ENCODE results near the gene PGLYRP2. TPM values are rescaled to one million over a fixed set of nuclear protein-coding genes. Genes with fewer than 3 reads are reported as not detected.

Gene PGLYRP2
- total RNA-seq, 1 experiment from 2014 or later, result 0.17 TPM

- DNase-seq (ENCODE audit: low read depth), result no peak
These were observed 23.3 kb downstream of the PGLYRP2 start for GRCh38 chr19:15455996-15456395.

- no peak for DNase-seq (ENCODE audit: low read depth)
These were observed 25.1 kb downstream of the PGLYRP2 start for GRCh38 chr19:15453906-15454860.

GRCh38 chr19:15453091-15453578, 26.2 kb downstream of the PGLYRP2 start:
- no peak for DNase-seq (ENCODE audit: low read depth)

GRCh38 chr19:15452111-15453047, 26.9 kb downstream of the PGLYRP2 start:
- DNase-seq (ENCODE audit: low read depth), result peak; percentile 85

DNA sequence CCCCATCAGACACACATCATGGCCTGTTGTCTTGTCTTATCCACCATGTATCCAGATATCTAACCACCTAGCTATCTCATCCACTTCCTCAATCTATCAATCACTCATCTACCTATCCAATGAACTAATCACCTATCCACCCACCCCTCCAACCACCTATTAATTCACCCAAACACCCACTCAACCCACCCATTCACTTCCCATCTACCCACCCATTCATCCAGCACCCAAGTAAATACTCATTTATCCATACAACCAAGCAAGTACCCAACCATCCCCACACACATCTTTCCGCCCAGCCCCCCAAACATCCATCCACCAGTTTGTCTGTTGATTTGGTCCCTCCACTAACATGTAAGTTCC, 28.8 kb downstream of the PGLYRP2 start:
- DNase-seq (ENCODE audit: low read depth), result no peak

DNA sequence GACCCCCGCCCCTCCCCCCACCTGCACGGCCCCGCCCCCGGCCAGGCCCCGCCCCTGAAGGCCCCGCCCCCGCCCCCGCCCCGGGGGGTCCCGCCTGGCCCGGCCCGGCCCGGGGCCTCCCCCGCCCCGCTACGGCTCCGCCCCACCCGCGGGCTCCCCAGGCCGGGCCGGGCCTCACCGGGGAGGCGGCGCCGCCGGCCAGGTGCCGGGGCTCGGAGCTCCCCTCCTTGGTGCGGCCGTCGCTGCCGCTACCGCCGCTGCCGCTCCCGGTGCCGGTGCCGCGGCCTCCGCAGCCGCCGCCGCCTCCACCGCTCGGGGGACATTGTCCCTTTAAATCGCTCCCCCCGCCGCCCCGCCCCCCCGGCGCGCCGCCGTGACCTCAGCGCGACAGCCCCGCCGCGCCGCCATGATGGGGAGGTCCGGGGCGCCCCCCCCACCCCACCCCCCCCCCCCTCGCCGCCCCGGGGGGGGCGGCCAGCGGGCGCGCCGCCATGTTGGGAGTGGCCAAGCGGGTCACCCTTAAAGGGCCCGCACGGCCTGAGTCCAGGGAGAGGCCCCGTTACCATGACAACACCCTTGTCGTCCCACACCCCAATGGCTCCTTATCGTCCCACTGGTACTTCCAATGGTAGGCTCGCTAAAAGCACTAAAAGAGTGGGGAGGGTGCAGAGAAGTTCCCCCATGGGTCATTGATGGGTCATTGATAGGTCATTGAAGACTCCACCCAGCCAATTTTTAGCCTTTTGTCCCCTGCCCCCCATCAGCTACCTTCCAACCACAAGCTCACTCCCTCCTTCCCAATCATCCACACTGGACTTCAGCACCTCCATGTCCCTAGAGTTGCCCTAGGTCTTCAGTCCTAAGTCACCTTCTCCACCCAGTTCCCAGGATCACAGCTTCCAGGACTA, 29.4 kb downstream of the PGLYRP2 start, which contains the start of gene WIZ:
TSS of gene WIZ (minus strand) at position 337 of the 908 bp plus-strand sequence. CDS start 1,649 bp downstream, outside the sequence.
- DNase-seq (ENCODE audit: low read depth), result peak; percentile 70

DNA sequence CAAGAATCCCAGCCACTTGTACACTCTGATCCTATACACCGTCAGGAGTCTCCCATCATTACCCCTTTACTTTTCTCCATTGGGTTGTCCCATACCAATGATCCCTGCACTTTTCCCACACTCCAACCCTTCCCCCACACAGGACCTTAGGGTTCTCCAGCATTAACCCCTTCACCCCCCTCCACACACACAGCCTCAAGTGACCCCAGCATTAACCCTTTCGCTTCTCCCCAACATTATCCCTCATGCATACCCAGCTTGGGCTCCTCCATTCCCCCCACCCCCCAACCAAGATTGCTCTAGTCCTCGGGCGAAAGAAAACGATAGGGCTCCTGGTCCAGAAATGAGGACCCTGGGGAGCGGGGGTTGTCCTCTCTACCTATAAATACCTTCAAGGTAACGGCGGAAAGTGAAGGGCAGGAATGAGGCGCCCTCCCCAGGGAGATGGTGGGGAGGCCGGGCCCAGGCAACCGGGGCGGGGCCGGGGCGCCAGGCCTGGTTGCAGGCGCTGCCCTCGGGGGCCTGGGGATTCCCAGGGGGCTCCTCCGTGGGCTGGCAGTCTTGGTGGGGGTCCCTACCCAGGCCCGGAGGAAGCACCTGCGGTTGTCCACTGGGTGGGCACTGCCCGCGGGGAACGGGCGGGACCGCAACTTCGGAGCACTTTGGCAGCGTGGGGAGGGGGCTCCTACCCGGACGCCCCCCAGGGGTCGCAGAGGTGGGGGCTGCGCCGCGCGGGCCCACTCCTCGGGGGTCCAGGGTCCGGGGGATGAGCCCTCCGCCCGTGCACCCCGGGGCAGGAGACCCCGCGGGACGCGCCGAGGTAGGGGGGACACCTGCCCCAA, 30.3 kb downstream of the PGLYRP2 start:
- peak; percentile 40 for DNase-seq (ENCODE audit: low read depth)

DNA sequence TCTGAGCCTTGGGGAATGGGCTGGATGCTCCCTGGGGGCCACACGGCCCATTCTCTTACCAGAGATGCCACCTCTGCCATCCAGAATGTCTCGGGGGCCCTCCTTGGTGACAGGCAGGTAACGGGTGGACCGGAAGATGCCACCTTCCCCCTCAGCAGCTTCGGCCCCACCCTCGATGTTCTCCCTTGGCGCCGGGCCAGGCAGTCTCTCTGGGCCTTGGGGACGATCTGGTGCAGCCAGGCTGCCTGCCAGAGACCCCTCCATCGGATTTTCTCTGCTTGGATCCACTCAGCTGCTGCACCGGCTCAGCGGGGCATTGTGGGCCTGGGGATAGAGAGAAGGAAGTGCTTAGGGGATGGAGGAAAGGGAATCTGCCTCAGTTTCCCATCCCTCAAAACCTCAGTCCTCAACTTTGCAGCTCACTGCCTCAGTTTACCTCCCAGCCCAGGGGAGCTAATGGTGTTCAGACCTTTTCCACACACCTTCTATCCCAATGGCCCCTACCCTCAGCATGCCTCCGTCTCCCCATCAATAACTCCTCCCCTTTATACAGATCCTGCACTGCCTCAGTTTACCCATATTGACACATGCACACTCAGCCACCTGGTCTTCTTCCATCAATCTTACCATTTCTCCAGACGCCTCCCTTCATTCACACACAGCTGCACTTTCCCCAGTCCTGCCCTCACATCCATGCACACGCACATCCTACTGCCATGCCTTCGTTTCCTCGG, 31.1 kb downstream of the PGLYRP2 start:
- no peak for DNase-seq (ENCODE audit: low read depth)

DNA sequence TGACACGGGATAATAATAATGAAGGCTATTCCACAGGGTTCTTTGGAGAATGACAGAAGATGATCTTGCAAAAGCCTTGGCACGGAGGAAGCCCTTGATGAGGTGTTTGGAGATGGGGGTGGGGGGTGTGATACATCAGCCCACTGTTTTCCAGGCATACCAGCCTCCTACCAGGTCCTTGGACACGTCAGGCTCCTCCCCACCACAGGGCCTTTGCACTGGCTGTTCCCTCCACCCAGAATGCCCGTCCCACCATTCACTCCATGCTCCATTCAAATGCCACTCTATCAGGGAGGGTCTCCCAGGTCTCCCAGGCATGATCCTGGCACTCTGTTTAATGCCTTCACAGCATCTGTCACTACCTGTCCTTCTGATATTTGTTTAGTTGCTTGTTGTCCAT, 32.2 kb downstream of the PGLYRP2 start:
- no peak for DNase-seq (ENCODE audit: low read depth)

GRCh38 chr19:15445807-15446376, 33.4 kb downstream of the PGLYRP2 start:
- no peak for DNase-seq (ENCODE audit: low read depth)

DNA sequence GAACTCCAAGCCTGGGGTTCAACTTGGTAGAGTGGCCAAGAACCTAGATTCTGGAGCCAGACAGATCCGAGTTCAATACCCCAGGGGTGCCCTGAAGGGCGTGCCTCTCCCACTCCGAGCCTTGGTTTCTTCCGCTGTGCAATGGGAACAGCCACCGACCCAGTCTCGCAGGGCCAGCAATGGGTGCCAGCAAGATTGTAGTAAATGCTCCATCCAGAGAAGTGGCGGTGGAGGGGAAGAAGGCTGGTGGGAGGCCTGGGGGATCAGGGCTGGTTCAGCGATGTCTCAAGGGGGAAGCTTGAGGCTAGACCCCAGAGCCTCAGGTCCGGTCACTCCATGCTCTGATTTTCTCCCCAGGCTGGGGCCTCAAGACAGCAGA, 34.1 kb downstream of the PGLYRP2 start:
- no peak for DNase-seq (ENCODE audit: low read depth)

DNA sequence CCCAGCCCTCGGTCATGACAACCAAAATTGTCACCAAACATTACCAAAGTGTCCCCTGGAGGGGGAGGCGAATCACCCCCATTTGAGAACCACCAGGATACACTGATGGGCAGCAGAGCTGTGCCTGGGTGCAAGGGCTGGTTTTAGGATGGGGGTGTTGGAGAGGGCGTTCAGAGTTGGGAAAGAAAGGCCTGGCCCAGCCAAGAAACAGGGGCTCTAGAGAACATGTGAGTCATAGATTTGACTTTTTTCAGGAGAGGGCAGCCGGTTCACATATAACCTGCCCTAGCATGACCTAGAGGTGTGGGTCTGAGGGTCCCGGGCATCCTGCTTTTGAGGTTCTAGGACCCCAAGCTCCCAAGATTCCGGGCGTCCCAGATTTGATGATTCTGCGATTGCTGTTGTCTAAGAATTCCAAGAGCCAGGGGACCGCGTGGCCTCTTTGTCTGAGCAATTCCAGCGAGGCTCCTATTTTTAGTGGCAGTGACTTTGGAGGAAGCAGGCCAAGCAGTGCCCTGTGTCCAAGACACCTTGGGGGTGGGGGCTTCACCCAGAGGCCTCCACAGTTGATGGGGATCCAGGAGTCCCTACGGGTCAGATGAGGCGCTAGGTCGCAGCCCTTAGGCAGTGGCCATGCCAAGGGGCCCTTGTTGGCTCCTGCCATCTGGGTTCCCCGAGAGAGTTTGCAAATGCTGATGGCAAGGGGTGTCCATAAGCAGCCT, 34.6 kb downstream of the PGLYRP2 start:
- DNase-seq (ENCODE audit: low read depth), result no peak

DNA sequence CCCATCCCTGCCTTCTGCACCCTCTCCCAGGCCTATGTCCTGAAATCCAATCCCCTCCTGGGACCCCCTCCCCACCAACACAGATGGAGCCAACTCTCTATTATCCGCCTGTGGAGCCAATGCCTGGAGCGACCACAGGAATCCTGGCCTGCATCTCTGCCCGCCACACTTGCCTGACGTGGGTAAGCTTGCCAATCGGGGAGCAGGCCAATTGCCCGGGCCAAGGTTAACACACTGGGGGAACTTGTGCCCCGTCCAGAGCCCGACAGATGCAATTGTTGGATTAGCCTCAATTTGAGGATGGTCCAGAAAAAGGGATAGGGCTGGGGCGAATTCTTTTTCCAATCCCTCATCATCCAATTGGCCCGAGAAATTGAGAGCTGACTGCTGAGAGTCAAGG, 35.5 kb downstream of the PGLYRP2 start:
- no peak for DNase-seq (ENCODE audit: low read depth)

DNA sequence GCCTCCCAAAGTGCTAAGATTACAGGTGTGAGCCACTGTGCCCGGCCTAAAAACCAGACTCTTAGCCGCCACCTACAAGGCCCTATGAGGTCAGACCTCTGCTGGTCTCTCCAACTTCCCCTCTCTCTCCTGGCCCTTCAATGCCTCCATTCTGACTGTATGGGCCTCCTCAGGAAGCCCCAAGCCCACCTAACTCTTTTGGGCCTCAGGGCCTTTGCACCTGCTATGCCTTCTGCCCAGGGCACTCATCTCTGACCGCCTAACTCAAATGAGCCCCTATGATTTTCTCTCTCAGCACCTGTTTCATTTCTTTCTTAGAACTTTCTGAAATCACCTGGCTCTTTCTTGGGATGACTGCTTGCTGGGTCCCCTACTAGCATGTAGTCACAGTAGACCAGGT, 36.0 kb downstream of the PGLYRP2 start:
- no peak for DNase-seq (ENCODE audit: low read depth)

GRCh38 chr19:15442142-15442920, 37.0 kb downstream of the PGLYRP2 start:
- DNase-seq (ENCODE audit: low read depth), result no peak

- no peak for DNase-seq (ENCODE audit: low read depth)
These were observed 38.0 kb downstream of the PGLYRP2 start for GRCh38 chr19:15441317-15441716.

GRCh38 chr19:15439821-15440641, 39.3 kb downstream of the PGLYRP2 start:
- DNase-seq (ENCODE audit: low read depth), result no peak

Measured in M059J (cell line).